HG03135 (cell line): ENCODE results near the gene ZNF3.

Experiments used
- ATAC-seq: cut with Tn5 transposase; IDR thresholded peaks from one replicate; pipeline ENCODE4 v1.9.1; 2021; ENCODE audit warnings: mild to moderate bottlenecking, moderate library complexity; ENCODE audit not compliant: unreplicated experiment

Gene ZNF3

DNA sequence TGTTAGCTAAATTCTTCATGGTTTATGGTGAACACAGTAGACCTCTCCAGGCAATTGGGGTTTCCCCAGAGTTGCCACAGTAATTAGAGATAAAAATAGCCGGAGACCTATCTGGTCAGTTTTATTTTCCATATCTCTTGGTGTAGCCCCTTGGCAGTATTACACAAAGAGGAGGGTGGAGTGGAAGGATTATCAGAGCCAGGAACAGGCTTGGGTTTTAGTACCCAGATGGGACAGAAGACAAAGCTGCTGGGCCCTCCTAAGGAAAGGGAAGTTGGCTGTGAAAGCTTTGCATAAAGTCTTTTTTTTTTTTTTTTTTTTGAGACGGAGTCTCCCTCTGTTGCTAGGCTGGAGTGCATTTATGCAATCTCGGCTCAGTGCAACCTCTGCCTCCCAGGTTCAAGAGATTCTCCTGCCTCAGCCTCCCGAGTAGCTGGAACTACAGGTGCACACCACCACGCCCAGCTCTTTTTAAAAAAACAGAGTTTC lies 22.2 kb downstream of the ZNF3 start:
- ATAC-seq = no peak

DNA sequence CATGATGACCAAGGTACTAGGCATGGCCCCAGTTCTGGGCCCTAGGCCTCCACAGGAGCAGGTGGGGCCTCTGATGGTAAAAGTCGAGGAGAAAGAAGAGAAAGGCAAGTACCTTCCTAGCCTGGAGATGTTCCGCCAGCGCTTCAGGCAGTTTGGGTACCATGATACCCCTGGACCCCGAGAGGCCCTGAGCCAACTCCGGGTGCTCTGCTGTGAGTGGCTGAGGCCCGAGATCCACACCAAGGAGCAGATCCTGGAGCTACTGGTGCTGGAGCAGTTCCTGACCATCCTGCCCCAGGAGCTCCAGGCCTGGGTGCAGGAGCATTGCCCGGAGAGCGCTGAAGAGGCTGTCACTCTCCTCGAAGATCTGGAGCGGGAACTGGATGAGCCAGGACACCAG lies 24.5 kb downstream of the ZNF3 start:
- no peak for ATAC-seq

DNA sequence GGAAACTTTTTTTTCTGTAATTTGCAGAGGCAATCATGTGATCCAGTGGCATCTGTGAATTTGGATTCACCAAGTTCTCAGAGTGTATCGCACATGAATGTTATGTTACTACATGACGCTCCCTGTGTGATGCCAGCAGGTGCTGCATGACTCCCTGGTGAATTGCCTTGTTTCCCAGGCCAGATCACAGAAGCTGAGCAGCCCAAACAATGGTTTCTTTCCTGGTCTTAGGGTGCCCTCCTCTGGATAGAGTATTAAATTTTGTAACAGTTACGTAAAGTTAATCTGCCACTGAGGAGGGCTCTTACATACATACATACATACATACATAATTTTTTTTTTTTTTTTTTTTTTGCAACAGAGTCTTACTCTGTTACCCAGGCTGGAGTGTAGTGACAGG lies 28.3 kb downstream of the ZNF3 start:
- ATAC-seq = no peak

DNA sequence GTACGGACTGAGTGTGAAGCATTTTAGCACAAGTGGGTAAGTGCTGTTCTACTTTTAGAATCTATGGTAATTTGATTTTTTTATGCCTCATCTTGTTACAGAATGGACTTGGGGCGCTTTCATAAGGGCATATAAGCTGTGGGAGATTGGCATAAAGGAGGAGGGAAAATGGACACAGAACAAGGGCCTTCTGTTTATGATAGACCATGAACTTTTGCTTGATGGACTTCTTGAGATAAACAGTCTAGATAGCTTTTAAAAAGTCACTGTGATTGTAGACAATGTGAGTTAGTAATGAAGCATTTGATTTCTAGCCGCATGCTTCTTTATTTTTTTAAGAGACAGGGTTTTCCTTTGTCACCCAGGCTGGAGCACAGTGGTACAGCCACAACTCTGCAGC lies 29.9 kb downstream of the ZNF3 start:
- ATAC-seq = no peak

- ATAC-seq = peak; percentile 89
Measured at GRCh38 chr7:100049441-100050291, 31.9 kb downstream of the ZNF3 start, which contains the start of gene ZSCAN21. TSS of gene ZSCAN21 (plus strand) at chr7:100049774. CDS start at chr7:100057007, 7,233 bp downstream.

DNA sequence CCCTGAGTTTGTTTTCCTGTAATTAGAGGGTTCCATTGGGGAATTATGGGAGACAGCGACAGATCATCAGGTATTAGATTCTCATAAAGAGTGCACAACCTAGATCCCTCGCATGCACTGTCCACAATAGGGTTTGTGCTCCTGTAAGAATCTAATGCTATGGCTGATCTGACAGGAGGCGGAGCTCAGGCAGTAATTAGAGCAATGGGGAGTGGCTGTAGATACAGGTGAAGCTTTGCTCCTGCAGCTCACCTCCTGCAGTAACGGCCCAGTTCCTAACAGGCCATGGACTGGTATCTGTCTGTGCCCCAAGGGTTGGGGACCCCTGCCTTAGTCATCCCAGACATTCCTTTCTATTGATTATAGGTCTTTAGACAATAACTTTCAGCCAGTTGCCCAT lies 32.8 kb downstream of the ZNF3 start:
- ATAC-seq = no peak

GRCh38 chr7:100044718-100045117 lies 36.8 kb downstream of the ZNF3 start:
- no peak for ATAC-seq

DNA sequence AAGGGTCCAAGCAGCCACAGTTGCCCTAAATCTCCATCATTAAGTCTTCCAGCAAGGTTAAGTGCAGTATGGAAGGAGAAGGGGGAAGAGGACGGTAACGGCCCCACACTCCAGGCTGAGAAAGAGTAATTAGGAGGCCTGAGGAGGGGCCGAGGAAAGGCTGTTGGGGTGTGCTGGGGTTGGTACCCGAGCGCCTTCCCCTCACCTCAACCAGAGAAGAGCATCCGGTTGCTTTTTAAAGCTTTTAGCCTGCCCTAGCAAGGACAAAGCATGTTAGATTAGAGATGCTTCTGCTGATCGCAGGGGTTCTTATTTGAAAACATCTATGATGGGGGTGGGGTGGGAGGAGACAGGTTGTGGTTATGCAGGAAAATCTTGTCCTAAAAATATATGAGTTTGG lies 40.9 kb downstream of the ZNF3 start:
- no peak for ATAC-seq

- no peak for ATAC-seq
Measured at GRCh38 chr7:100038326-100038725, 43.2 kb downstream of the ZNF3 start.

DNA sequence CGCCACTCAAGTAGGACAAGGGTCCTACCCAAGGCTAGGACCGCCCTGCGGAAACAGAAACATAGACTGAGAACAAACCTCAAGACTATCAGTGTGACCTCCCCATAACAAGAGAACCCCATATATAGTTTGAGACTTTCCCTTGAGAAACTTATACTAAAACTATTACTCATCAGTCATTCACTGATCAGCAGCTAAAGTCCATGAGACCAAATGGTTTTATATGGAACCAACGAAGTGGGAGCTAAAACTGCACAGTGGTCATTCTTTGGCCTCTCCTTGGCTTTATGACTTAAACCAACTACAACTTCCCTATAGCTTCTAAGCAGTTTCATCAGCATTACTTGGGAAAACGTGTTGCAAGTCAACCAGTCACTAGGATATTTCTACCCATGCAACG lies 45.6 kb downstream of the ZNF3 start:
- ATAC-seq = no peak

GRCh38 chr7:100034871-100035510 lies 46.5 kb downstream of the ZNF3 start:
- ATAC-seq = no peak

DNA sequence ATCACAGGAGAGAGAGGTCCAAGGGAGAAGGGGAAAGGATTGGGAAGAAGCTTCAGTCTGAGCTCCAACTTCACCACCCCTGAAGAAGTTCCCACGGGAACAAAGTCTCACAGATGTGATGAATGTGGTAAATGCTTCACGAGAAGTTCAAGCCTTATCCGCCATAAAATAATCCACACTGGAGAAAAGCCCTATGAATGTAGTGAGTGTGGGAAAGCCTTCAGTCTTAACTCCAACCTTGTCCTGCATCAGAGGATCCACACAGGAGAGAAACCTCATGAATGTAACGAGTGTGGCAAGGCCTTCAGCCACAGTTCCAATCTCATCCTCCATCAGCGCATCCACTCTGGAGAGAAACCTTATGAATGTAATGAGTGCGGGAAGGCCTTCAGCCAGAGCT lies 48.0 kb downstream of the ZNF3 start:
- no peak for ATAC-seq

DNA sequence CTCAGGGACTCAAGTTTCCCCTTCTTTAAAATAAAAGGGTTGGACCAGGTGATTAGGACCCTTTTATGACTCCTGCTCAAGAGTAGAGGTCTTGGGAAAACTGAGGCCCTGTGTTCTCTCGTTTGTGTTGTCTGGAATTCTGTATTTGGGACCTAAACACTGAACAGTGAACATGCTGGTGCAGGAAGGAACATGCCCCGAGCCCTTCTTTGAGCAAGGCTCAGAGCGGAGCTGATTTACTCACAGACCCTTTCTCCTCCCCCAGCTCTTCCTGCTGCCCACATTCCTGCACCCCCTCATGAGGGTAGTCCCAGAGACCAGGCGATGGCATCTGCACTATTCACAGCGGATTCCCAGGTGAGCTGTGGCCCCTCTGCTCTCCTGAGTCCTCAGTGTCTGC lies 51.9 kb downstream of the ZNF3 start:
- no peak for ATAC-seq

GRCh38 chr7:100027197-100027596 lies 54.3 kb downstream of the ZNF3 start:
- no peak for ATAC-seq

DNA sequence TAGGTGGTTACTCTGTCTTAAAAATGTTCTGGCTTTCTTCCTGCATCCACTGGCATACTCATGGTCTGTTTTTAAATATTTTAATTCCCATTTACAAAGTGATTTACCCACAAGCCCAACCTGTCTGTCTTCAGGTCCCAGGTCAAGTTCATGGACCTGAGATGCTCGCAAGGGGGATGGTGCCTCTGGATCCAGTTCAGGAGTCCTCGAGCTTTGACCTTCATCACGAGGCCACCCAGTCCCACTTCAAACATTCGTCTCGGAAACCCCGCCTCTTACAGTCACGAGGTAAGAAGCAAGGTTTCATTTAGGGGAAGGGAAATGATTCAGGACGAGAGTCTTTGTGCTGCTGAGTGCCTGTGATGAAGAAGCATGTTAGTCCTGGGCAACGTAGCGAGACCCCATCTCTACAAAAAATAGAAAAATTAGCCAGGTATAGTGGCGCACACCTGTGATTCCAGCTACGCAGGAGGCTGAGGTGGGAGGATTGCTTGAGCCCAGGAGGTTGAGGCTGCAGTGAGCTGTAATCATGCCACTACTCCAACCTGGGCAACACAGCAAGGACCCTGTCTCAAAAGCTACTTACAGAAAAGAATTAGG lies 57.4 kb downstream of the ZNF3 start:
- ATAC-seq = no peak

GRCh38 chr7:100023526-100023925 lies 58.0 kb downstream of the ZNF3 start:
- ATAC-seq = no peak

DNA sequence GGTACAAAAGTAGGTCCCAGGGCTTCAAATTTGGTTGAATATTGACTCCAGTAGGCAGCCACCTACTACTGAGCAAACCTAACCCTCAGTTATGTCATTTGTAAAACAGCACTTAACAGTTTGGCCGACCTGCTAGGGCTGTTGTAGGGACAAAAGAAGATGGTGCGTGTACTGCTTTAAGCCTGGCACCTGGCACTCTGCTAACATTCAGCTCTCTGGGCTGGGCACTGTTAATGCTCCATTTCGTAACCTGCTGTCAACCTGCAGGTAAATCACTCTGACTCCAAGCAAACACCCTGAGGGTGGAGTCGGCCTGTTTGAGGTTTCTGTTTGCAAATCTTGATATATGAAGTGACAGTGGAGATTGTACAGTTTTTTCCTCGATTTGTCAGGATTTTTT lies 58.9 kb downstream of the ZNF3 start:
- no peak for ATAC-seq

GRCh38 chr7:100021297-100021696 lies 60.2 kb downstream of the ZNF3 start:
- ATAC-seq = no peak
